SK-N-MC (cell line): ENCODE data around the gene SRPRB.

Source experiments
- EZH2 ChIP-seq: fragments of 200-600 bp; sonication (generic); IDR thresholded peaks from one replicate; pipeline ENCODE4 v1.6.1; 2017; ENCODE audit warnings: antibody characterized with exemption
- POLR2AphosphoS5 ChIP-seq: IDR thresholded peaks from 2 replicates; pipeline ENCODE4 v1.6.1; 2012; ENCODE audit warnings: mild to moderate bottlenecking, low read depth, low read length, borderline replicate concordance

DNA sequence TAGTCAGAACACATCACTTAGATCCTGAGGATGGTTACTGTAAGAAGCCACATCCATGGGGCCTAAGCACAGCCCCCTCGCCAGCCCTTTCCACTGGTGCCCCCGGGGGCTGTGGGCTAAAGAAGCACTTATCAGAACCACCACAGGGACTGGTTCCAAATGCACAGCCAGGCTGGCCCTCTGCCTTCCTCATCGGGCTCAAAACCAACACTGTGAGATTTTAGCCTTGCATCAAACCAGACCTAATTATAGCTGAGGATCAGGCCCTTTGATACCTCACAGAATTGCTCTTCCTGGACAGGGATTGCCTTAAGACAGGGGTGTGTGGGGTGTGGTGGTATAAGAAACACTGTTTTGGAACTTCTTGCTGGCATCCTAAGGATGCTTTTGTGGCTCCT, 23.7 kb downstream of the SRPRB start:
- no peak for TF ChIP-seq EZH2
- TF ChIP-seq POLR2AphosphoS5: no peak
